Activated T-cell treated with anti-CD3 and anti-CD28 coated beads for 1 hour (primary cell): ENCODE results near the gene APOBEC3C.
"Not testable (repeated sequence)": the region's sequence is repeated elsewhere in the genome, so short reads cannot be mapped to it uniquely, and the experiment has no call there.

Experiments used
- DNase-seq: peaks from one replicate; pipeline ENCODE4 v3.0.0-alpha.2; 2020; ENCODE audit warnings: low read depth

Gene APOBEC3C

DNA sequence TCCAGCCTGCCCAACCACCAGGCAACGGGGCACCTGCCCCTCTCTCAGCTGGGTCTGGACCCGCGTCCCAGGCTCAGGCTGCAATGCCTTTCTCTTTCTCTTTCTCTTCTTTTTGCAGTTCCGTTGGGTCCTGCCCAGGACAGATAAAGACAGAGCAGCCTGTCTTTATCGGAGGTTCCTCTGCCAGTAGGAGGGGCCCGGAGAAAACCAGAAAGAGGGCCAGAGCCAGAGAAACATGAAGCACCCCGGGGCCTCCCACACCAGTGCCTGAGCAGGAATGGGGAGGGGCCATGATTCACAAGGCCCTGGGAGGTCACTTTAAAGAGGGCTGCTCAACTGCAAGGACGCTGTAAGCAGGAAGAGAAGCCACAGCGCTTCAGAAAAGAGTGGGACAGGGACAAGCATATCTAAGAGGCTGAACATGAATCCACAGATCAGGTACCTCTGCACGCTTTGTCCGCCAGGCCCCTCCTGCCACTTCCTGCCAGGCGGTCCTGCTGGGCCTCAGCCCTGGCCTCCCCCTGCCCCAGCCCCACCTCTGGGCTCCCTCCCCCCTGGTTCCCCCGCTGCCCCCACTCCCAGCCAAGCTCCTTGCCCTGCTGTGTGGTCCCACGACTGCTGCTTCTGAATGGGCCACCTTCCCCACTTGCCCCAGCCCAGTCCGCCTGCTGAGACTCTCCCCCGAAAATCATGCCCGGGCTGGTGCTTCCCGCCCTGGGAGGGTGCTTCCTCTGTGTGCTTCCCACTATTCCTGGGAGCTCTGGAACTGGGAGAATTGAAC, at the start of gene APOBEC3C:
APOBEC3C (plus strand) TSS at position 316 of the 781 bp plus-strand sequence; CDS start at position 422, 106 bp downstream.
- peak; percentile 60 for DNase-seq

GRCh38 chr22:38964306-38964705, 49.8 kb upstream of the APOBEC3C start:
- no peak for DNase-seq

GRCh38 chr22:38964989-38965388, 49.1 kb upstream of the APOBEC3C start:
- no peak for DNase-seq

- DNase-seq, result no peak
These were observed 48.3 kb upstream of the APOBEC3C start for GRCh38 chr22:38965614-38966379.

- no peak for DNase-seq
These were observed 47.7 kb upstream of the APOBEC3C start for GRCh38 chr22:38966380-38966702.

DNA sequence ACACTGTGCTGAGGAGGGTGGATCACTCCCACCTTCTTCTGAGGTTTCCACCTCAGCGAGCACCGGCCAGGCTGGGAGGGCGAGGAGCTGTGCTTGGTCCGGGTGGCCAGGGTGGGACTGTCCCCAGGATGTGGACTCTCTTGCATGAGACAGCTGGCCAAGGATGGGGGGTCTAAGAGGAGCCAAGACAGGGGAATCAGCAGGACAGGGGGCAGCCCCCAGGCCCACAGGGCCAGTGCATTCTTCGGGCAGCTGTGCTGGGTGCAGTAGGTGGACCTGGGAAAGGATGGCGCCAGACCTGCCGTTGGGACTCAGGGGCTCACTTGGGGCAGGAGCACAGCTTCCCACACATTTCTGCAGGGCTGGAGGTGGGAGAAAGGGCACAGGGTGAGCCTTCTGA, 47.1 kb upstream of the APOBEC3C start:
- DNase-seq, result no peak

DNA sequence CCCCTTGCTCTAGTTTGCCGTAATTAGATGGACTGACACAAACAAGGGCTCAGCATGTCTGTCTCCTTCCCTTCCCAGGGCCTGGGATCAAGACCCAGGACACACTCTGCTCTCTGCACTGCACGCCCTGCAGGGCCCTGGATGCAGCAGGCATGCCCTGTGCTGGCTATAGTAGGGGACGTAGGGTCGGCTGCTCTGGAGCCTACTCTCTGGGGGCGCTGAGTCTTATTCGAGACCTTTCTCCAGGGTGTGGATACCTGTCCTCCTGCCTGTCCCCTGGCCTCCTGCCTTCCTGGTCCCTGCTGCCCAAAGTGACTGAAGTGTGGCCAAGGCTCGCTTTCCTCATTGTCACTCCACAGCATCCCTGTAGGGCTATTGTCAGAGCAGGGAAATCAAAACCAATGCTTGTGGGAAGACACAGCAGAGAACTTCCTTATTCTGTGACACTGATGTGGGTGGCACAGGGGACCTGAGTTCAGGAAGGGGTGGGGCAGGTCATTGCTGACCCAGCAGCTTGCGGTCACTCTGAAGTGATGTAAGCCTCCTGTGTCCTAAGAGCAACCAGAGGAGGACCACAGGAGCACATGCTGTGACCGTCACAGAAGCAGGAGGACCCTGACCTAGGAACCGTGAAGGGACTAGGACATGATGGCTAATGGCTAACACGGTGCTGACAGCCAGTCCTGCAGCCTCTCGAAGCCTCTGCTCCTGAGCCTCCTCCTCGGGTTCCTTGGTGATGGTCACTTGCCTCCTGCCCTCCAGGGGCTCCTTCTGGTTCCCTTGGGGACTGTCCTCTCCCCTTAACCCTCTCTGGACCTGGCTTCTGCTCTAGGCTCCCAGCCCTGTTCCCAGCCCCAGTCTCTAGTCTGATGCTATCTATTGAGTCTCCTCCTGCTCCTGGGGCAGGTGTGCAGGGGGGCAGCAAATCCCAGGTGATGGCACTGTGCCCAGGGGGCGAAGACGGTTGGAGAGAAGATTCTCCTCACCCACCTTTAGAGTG, 46.3 kb upstream of the APOBEC3C start:
- DNase-seq, result no peak

DNA sequence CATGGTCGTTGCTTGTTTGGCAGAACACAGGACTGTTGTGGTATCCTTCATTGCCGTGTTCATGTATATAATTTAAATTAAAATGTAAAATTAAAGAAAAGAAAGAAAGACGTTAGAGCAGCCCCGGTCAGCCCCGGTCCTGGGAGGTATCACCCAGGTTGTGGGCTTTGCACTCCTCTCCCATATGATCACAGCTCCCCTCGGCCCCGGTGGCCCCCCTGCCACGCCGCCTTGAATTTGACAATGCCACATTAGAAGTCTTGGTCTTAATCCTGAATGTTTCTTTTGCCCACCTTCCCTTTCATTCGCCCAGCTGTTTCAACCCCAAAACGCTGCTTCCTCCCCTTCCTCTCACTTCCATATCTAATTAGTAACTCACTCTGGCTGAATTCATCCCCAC, 45.3 kb upstream of the APOBEC3C start:
- no peak for DNase-seq

DNA sequence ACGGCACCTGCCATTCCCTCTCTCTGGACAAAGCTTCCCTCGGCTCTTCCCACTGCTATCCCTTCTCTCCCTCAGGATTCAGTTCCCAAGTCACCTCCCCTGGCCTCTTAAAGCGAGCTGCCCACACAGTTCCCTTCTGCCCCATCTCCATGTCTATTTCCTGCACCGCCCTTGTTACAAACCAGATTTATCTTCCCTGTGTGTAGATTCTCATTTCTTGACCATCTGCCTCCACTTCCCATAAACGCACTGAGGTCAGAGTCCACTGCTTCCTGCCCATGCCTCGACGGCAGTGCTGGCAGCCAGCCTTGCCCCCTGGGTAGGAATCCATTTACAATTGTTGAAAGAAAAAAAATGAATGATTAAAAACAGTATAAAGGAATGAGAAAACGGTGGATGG, 43.5 kb upstream of the APOBEC3C start:
- no peak for DNase-seq

GRCh38 chr22:38971202-38971601, 42.9 kb upstream of the APOBEC3C start:
- DNase-seq, result no peak

DNA sequence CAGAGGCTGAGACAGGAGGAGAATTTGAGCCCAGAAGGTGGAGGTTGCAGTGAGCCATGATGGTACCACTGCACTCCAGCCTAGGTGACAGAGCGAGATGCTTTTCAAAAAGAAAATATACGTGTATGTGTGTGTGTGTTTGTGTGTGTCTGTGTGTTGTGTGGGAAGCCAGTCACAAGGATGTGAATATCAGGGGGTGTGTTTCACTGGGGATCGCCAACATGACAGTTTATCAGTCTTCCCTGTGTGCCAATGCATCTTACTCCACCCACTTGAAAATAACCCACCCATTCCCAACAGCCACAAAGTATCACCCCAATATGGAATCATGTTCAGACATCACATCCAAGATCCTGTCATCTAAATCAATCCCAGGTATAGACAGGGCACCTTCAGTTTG, 42.3 kb upstream of the APOBEC3C start:
- DNase-seq, result no peak

GRCh38 chr22:38972558-38972957, 41.5 kb upstream of the APOBEC3C start:
- no peak for DNase-seq

GRCh38 chr22:38973289-38974169, 40.5 kb upstream of the APOBEC3C start:
- peak; percentile 57 for DNase-seq

DNA sequence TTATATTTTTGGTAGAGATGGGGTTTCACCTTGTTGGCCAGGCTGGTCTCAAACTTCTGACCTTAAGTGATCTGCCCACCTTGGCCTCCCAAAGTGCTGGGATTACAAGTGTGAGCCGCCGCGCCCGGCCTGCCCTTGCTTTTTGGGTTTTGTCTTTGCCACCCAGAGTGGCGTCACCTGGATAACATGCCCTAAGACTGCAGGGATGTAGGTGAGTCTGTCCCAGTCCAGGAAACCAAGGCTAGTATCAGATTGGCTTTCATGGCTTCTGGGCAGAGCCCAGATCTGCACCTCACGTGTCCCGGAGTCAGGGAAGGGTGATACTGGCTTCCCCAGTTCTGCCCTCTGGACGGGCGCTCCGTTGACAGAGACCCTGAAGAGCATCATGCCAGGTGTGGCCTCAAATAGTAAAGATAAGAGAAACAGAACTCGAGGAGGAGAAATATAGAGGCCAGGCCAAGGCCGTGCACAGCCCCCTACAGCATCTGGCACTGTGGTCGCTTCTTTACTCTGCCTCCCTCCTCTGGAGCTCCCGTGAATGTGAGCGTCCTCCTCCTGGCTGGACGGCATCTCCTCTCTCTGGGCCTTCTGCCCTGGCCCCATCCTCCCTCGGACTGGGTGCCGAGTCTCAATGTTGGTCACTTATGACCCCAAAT, 39.8 kb upstream of the APOBEC3C start:
- no peak for DNase-seq

GRCh38 chr22:38974826-38975175, 39.3 kb upstream of the APOBEC3C start:
- no peak for DNase-seq

- not testable (repeated sequence) for DNase-seq
These were observed 36.8 kb upstream of the APOBEC3C start for GRCh38 chr22:38977289-38977688.

GRCh38 chr22:38980587-38980986, 33.5 kb upstream of the APOBEC3C start:
- not testable (repeated sequence) for DNase-seq

DNA sequence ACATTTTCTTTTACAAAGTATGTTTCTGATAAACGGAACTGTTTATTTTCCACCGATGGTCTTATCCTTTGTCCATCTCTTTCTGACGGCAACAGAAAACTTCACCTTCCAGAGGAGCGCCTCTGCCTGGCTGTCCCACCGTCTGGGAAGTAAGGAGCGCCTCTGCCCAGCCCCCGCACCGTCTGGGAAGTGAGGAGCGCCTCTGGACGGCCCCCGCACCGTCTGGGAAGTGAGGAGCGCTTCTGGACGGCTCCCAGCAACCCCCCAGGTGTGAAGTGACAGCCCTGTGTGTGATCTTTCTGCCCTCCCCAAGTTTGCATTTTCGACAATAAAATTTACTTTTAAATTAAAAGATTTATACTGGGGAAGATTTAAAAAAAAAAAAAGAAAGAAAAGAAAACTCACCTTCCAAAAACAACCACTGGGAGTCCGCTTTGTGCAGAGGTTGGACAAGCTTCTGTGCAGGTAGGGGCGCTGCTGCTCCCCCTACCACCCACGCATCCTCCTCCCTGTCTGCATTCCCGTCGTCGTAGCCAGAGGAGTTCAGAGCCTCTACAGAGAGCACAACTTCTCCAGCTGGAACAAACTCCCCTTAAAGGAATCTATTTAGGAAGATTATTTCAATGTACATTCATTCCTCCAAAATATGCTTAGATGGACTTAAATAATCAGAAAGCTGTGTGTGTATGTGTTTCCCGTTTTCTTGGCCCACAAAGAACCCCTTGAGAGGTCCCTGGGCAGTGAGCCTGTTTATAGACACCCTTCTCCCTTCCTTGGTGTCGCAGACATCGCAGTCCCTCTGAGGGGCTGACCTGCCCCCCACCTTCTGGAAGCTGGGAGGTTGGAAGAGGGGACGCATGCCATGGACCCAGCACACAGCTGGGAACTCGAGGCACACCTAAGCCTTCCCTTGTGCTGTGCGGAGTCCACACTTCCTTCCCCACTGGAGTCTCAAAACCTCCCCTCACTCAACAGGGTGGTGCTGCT, 32.8 kb upstream of the APOBEC3C start:
- no peak for DNase-seq
